Measurements from ENCODE around the gene SACM1L. TPM values are rescaled to one million over a fixed set of nuclear protein-coding genes. Genes with fewer than 3 reads are reported as not detected.

Gene SACM1L
- polyA plus RNA-seq, 1 experiment = 35.5 TPM

GRCh38 chr3:45724911-45725310 lies 35.7 kb downstream of the SACM1L start:
- POLR2A ChIA-PET = no interaction called here
- CTCF ChIA-PET = no interaction called here

GRCh38 chr3:45729614-45730013 lies 40.4 kb downstream of the SACM1L start:
- Histone ChIP-seq H3K9me3 (ENCODE audit: control insufficient read depth, insufficient read depth, low read length) (no peaks in the 10 kb centered on the region), H3K27me3 (ENCODE audit: control insufficient read depth, insufficient read depth, low read length) (no peaks in the 10 kb centered on the region), H3K4me3 (ENCODE audit: low read depth, low read length) (no peak overlapping the region), H3K27ac (ENCODE audit: low read depth, low read length) (no peak overlapping the region)
- POLR2A ChIA-PET = no interaction called here
- no peak for TF ChIP-seq CTCF (IDR thresholded peaks at IDR 0.05; ENCODE audit: low read depth, low read length)
- no peak for DNase-seq (ENCODE audit: low read depth, low spot score)
- CTCF ChIA-PET = interaction anchor here (0.9 kb wide), 1 partner anchor 200 kb away, joined by 3 read pairs; no protein-coding TSS in a partner anchor

More at GRCh38 chr3:45724911-45725310, 35.7 kb downstream of the SACM1L start:
- Histone ChIP-seq H3K9me3 (ENCODE audit: control insufficient read depth, insufficient read depth, low read length) (no peaks in the 10 kb centered on the region), H3K27ac (ENCODE audit: low read depth, low read length) (no peak overlapping the region), H3K4me3 (ENCODE audit: low read depth, low read length) (no peak overlapping the region), H3K27me3 (ENCODE audit: control insufficient read depth, insufficient read depth, low read length) (no peaks in the 10 kb centered on the region)
- no peak for TF ChIP-seq CTCF (IDR thresholded peaks at IDR 0.05; ENCODE audit: low read depth, low read length)
- DNase-seq (ENCODE audit: low read depth, low spot score) = no peak

GRCh38 chr3:45730409-45731154 lies 41.4 kb downstream of the SACM1L start:
- H3K4me3 ChIP-seq (ENCODE audit: low read depth, low read length) = no peak overlapping the region
- TF ChIP-seq CTCF (IDR thresholded peaks at IDR 0.05; ENCODE audit: low read depth, low read length) = no peak
- CTCF ChIA-PET = interaction anchor here (0.6 kb wide), 1 partner anchor 71 kb away, joined by 7 read pairs; no protein-coding TSS in a partner anchor
- H3K27me3 ChIP-seq (ENCODE audit: control insufficient read depth, insufficient read depth, low read length) = no peaks in the 10 kb centered on the region
- no peaks in the 10 kb centered on the region for H3K9me3 ChIP-seq (ENCODE audit: control insufficient read depth, insufficient read depth, low read length)
- no peak for DNase-seq (ENCODE audit: low read depth, low spot score)
- no peak overlapping the region for H3K27ac ChIP-seq (ENCODE audit: low read depth, low read length)
- POLR2A ChIA-PET = interaction anchor here (0.6 kb wide), 1 partner anchor 134 kb away, joined by 7 read pairs; no protein-coding TSS in a partner anchor

GRCh38 chr3:45736707-45737106 lies 47.5 kb downstream of the SACM1L start:
- TF ChIP-seq CTCF (IDR thresholded peaks at IDR 0.05; ENCODE audit: low read depth, low read length) = no peak
- no peak overlapping the region for H3K27ac ChIP-seq (ENCODE audit: low read depth, low read length)
- POLR2A ChIA-PET = no interaction called here
- H3K27me3 ChIP-seq (ENCODE audit: control insufficient read depth, insufficient read depth, low read length) = no peaks in the 10 kb centered on the region
- H3K9me3 ChIP-seq (ENCODE audit: control insufficient read depth, insufficient read depth, low read length) = no peaks in the 10 kb centered on the region
- H3K4me3 ChIP-seq (ENCODE audit: low read depth, low read length) = no peak overlapping the region
- CTCF ChIA-PET = no interaction called here
- DNase-seq (ENCODE audit: low read depth, low spot score) = no peak

- H3K27me3 ChIP-seq (ENCODE audit: control insufficient read depth, insufficient read depth, low read length) = no peaks in the 10 kb centered on the region
- no peak for TF ChIP-seq CTCF (IDR thresholded peaks at IDR 0.05; ENCODE audit: low read depth, low read length)
- no peak overlapping the region for H3K4me3 ChIP-seq (ENCODE audit: low read depth, low read length)
- DNase-seq (ENCODE audit: low read depth, low spot score) = no peak
- ChIA-PET POLR2A (no interaction called here), CTCF (no interaction called here)
- H3K27ac ChIP-seq (ENCODE audit: low read depth, low read length) = no peak overlapping the region
- H3K9me3 ChIP-seq (ENCODE audit: control insufficient read depth, insufficient read depth, low read length) = no peaks in the 10 kb centered on the region
Observed at GRCh38 chr3:45737234-45737633, 48.0 kb downstream of the SACM1L start.

Data from AG04450 (cell line).